ENCODE measurements around the gene LRBA. TPM values are rescaled to one million over a fixed set of nuclear protein-coding genes. Genes with fewer than 3 reads are reported as not detected.

LRBA gene
- total RNA-seq, 1 experiment from 2014 or later, result 77.4 TPM

DNA sequence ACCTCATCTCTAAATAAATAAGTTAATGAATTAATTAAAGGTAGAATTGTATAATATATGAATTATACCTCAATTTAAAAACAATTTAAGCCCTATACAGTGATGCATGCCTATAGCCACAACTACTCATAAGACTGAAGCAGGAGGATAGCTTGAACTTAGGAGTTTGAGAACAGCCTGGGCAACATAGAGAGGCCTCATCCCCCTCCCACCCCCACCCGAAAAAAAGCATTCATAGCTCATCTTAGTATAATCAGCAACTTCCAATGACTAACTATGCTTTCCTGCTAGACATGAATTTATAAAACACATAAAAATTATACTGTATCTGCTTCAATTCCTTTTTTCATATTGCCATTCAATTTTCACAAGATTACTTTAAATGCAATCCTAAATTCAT, 1.6 kb downstream of the LRBA start:
- H4K20me1 ChIP-seq (ENCODE audit: insufficient read depth), result peaks cover 4% of the 10 kb centered on the region; the same call in 1 of the 2 replicates
- DNase-seq, result no peak
- intact Hi-C loops (cut with micrococcal nuclease; ENCODE audit: unreplicated experiment), result loop anchor here (5.0 to 10.0 kb wide), 2 partner anchors 76 to 129 kb away; no protein-coding TSS in a partner anchor
- H3K27ac ChIP-seq, result no peak overlapping the region
- BruUV-seq (replicated peaks), result no TSS peak
- POLR2A ChIA-PET (ENCODE audit: unreplicated experiment), result interaction anchor here (0.5 kb wide), 1 partner anchor 751 kb away, joined by 3 read pairs; no protein-coding TSS in a partner anchor
- no peaks in the 10 kb centered on the region for H3K36me3 ChIP-seq (ENCODE audit: low read depth)
- no peaks in the 10 kb centered on the region for H3K9me2 ChIP-seq (ENCODE audit: insufficient read depth)
- H3K9me3 ChIP-seq (ENCODE audit: insufficient read depth, low read depth), result no peaks in the 10 kb centered on the region
- peaks cover 26% of the 10 kb centered on the region for H3K4me1 ChIP-seq (replicated peaks; ENCODE audit: insufficient read depth)
- CTCF ChIA-PET, result interaction anchor here (0.6 kb wide), 1 partner anchor 707 kb away, joined by 3 read pairs; no protein-coding TSS in a partner anchor
- no peak for TF ChIP-seq CTCF (conservative IDR thresholded peaks at IDR 0.05)
- no peak for TF ChIP-seq EZH2 (IDR thresholded peaks at IDR 0.05; ENCODE audit: low read depth)
- H3K27me3 ChIP-seq (ENCODE audit: insufficient read depth, low read depth), result no peaks in the 10 kb centered on the region
- H2AFZ ChIP-seq, result no peak overlapping the region
- H3K4me3 ChIP-seq, result peak overlapping the region; percentile 92
- H3K79me2 ChIP-seq (ENCODE audit: low read depth), result peaks cover 50% of the 10 kb centered on the region
- peak overlapping the region; percentile 81 for H3K4me2 ChIP-seq
- H3F3A ChIP-seq (ENCODE audit: insufficient read depth, low read depth), result peaks cover 34% of the 10 kb centered on the region

GRCh38 chr4:151012820-151013219, 2.3 kb downstream of the LRBA start:
- Histone ChIP-seq H3K79me2 (ENCODE audit: low read depth) (peaks cover 55% of the 10 kb centered on the region), H3K36me3 (ENCODE audit: low read depth) (no peaks in the 10 kb centered on the region), H3K9me2 (ENCODE audit: insufficient read depth) (no peaks in the 10 kb centered on the region), H3K4me3 (peak overlapping the region; percentile 92), H3K4me1 (replicated peaks; ENCODE audit: insufficient read depth) (peaks cover 22% of the 10 kb centered on the region), H3F3A (ENCODE audit: insufficient read depth, low read depth) (peaks cover 33% of the 10 kb centered on the region), H3K27me3 (ENCODE audit: insufficient read depth, low read depth) (no peaks in the 10 kb centered on the region), H3K9me3 (ENCODE audit: insufficient read depth, low read depth) (no peaks in the 10 kb centered on the region), H4K20me1 (ENCODE audit: insufficient read depth) (peaks cover 4% of the 10 kb centered on the region; the same call in 1 of the 2 replicates), H2AFZ (no peak overlapping the region), H3K27ac (no peak overlapping the region), H3K4me2 (peak overlapping the region; percentile 81)
- TF ChIP-seq CTCF (conservative IDR thresholded peaks at IDR 0.05) (no peak), EZH2 (IDR thresholded peaks at IDR 0.05; ENCODE audit: low read depth) (no peak)
- no TSS peak for BruUV-seq (replicated peaks)
- ChIA-PET POLR2A (ENCODE audit: unreplicated experiment) (interaction anchor here (0.6 to 0.7 kb wide), 2 partner anchors 86 to 1059 kb away, joined by 4 to 9 read pairs; no protein-coding TSS in a partner anchor), CTCF (no interaction called here)
- DNase-seq, result peak in 1 of 2 experiments; percentile 40
- intact Hi-C loops (cut with micrococcal nuclease; ENCODE audit: unreplicated experiment), result loop anchor here (5.0 to 10.0 kb wide), 2 partner anchors 76 to 128 kb away; no protein-coding TSS in a partner anchor

GRCh38 chr4:151012376-151012775, 2.7 kb downstream of the LRBA start:
- TF ChIP-seq CTCF (conservative IDR thresholded peaks at IDR 0.05), result no peak
- TF ChIP-seq EZH2 (IDR thresholded peaks at IDR 0.05; ENCODE audit: low read depth), result no peak
- intact Hi-C loops (cut with micrococcal nuclease; ENCODE audit: unreplicated experiment), result loop anchor here (5.0 to 10.0 kb wide), 2 partner anchors 75 to 128 kb away; no protein-coding TSS in a partner anchor
- peaks cover 55% of the 10 kb centered on the region for H3K79me2 ChIP-seq (ENCODE audit: low read depth)
- no peaks in the 10 kb centered on the region for H3K27me3 ChIP-seq (ENCODE audit: insufficient read depth, low read depth)
- peak overlapping the region; percentile 92; the same call in 1 of the 2 replicates for H3K4me3 ChIP-seq
- peaks cover 18% of the 10 kb centered on the region for H3K4me1 ChIP-seq (replicated peaks; ENCODE audit: insufficient read depth)
- BruUV-seq (replicated peaks), result no TSS peak
- no peak overlapping the region for H2AFZ ChIP-seq
- H3K9me3 ChIP-seq (ENCODE audit: insufficient read depth, low read depth), result no peaks in the 10 kb centered on the region
- peaks cover 28% of the 10 kb centered on the region for H3F3A ChIP-seq (ENCODE audit: insufficient read depth, low read depth)
- H3K4me2 ChIP-seq, result peak overlapping the region; percentile 81
- ChIA-PET CTCF (no interaction called here), POLR2A (ENCODE audit: unreplicated experiment) (interaction anchor here (0.6 to 0.7 kb wide), 2 partner anchors 87 to 1060 kb away, joined by 4 to 9 read pairs; no protein-coding TSS in a partner anchor)
- H4K20me1 ChIP-seq (ENCODE audit: insufficient read depth), result peaks cover 4% of the 10 kb centered on the region; the same call in 1 of the 2 replicates
- H3K36me3 ChIP-seq (ENCODE audit: low read depth), result no peaks in the 10 kb centered on the region
- no peak overlapping the region for H3K27ac ChIP-seq
- no peaks in the 10 kb centered on the region for H3K9me2 ChIP-seq (ENCODE audit: insufficient read depth)
- no peak for DNase-seq

All from PC-9 (cell line).